ENCODE data around the gene STK39.

Gene STK39

DNA sequence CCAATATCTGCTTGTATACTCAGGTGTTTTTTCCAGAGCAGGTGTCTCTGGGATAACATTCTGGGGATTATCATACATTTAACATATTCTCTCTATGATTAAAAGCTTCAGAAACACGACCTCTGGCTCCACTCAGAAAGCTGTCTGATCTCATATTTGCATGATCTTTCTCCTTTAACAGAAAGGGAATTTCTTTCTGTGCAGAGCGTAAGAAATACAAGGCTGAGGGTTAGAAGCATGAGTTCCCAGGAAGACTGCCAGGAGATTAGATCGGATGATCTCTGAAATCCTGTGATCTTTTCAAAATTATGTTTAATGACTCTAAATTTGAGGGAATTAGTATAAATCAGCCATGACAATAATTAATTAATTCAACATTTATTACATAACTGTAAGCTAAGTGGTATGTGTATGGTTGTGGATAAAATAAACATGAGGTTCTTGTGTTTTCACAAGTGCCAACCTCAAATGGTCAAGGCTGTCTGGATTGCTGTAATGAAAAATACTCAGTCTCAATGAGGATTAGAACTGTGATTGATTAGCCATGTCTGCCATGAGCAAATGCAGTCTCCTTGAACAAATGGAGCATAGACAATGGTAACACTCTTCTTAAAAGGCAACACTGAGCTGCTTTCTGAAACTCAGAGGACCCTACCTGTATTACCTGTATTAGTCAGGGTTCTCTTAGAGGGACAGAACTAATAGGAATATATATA is 304.9 kb downstream of the STK39 start:
- no peak for DNase-seq

DNA sequence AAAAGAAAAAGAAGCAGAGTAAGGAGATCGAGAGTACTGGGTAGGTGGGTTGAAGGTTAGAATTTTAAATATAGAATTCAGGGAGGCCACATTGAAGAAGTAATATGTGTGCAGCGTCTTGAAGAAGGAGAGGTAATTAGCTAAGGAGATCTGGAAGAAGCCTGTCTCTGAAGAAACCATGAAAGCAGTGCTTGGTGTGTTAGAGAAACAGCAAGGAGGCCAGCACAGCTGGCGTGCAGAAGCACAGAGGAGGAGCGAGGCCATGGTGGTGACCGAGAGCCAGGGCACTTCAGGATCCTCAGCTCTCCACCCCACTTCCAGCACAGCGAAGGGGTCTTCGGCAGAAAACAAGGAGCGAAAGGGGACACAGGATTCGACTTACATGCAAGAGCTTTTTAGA is 305.8 kb downstream of the STK39 start:
- no peak for DNase-seq

DNA sequence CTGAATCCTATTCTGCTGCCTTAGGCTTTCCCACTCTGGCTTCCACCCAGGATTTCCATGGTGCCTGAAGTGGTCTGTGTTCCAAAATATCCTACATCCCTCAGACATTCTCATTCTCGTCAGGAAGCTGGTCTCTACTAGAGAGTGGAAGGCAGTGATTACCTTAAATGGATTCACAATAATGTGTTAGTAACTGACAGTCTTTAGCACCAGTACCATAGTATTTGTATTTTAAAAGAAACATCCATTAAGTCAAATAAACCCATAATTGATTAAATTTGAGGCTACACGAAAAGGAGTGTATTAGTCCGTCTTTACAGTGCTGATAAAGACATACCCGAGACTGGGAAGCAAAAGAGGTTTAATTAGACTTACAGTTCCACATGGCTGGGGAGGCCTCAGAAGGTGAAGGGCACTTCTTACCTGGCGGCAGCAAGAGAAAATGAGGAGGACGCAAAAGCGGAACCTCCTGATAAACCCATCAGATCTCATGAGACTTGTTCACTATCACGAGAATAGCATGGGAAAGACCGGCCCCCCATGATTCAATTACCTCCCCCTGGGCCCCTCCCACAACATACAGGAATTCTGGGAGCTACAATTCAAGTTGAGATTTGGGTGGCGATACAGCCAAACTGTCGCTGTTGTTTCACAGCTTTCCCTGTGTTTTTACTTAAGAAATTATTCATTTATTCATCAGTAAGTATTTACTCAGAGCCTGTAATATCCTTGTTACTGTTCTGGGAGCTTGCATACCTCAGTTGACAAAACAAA is 306.5 kb downstream of the STK39 start:
- DNase-seq = no peak

DNA sequence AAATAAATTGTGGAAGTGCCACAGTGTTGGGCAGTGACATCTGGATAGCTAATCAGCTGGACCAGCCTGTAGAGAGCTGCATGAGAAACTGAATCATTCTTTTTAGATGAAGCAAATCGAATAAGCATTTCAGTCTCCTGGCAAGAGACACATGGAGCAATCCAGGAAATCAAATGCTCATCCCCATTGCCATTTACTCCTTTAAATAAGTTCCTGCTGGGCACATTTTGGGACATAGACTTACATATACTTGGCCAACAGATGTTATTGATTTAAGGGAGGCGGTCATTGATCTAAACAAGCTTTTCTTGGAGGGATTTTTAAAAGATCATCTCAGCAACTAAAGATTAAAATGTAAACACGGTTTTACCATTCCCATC is 307.1 kb downstream of the STK39 start:
- DNase-seq = no peak

DNA sequence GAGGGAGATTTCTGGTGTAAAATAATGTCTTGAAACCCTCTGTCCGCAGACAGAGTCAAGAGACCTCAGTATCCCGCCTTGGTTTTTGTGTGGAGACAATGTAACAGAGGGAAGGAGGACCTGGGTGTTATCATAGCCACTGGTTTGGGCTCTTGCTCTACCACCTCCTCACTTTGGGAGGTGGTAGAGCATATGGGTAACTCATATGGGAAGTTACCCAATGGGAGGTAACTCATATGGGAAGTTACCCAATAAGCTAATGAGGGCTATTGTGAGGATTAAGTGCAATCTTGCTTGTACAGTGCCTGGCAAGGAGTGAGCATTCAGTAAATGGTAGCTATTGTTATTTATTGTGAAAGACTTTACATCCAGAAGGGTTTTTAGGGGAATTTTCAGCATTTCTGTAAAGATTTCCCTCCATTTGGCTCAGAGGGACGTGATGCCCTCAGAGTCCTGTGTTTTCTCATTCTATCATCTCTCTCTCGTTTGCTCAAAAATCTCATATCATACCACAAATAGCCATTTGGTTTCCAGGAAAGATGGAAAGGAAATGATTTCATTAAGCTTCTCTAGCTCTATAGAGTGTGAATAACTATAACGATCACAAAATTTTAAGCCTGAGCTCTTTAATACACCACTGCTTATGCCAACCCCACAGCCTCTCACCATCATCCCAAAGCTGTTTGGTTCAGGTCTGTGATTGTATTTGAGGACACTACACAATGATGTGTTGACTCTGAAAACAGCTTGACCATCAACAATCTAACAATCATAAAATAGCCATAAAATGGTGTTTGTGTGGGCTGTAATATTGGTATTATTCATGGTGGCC is 307.7 kb downstream of the STK39 start:
- DNase-seq = no peak

DNA sequence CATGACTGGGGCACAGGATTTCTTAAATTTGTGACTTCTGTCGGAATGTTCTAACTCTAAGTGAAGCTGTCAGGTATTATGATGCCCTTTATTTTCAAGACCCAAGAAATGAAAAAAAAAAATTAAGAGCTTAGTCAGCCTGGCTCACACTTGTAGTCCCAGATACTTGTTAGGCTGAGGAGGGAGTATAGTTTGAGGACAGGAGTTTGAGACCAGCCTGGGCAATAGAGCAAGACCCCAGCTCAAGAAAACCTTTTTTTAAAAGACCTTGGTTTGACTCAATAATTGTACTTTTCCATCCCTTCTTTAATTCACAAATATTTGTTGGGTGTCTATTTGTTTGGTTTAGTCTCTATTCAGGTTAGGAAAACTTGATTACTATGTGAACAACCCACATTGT is 310.0 kb downstream of the STK39 start:
- DNase-seq = no peak

DNA sequence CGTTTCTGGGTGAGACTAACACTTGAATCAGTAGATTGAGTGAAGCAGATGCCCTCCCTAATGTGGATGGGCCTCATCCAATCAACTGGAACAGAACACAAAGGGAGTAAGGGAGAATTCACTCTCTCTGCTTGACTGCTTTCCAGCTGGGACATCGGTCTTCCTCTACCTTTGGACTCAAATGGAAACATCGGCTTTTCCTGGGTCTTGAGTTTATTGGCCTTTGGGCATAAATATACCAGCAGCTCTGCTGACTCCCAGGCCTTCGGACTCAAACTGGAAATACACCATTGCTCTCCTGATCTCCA is 311.6 kb downstream of the STK39 start:
- no peak for DNase-seq

DNA sequence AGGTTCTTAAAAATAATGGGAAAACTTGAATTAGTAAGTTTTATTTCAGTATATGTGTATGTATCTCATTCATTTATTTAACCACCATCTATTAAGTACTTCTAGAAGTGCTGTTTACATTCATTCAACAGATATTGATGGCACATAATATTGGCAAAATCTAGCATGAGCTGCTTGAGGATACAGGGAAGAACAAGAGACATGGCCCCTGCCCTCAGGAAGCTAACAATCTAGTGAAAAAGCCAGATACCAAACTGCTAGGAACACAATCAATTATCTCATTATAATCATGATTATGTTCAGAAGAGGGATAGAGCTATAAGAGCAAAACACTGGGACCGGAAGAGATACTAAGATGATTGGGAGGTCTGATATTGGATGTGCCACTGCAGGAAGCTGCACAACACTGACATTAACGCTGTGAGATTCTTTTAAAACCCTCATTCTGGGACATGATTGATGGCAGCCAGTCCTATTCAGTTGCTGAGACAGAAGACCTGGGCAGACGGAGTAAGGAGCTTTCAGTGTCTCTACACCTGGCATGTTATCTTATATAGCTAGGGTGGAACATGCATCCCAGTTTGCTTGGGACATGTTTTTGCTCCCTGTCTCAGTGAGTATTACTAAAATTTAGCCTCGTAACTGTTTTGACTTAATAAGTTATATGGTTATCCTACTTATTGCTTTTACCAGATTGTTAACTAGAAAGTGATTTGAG is 314.1 kb downstream of the STK39 start:
- DNase-seq = no peak

DNA sequence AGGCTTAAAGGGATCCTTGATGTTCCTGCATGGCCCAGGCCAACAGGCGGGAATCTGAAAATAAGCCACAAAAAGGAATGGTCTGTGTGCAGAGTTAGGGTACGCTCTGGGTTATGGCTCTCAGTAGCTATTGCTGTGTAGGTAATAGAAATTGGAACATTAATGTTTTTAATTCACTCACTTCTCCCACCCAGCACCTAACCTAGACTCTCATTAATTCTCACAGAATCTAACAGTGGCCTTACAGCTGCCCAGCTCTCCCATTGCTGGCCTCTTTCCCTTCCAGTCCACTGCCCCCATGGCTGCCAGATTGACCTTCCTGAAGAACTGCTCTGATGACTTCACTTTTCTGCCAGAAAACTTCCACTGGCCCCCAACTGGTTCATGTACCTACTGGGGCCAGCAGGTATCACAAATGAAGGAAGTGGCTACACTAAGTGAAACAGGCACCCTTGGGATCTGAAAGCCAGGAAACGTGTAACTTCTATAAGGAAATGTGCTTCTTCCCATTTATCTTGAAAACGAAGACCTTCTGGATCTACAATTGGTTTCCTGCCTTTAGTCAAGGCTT is 315.2 kb downstream of the STK39 start:
- no peak for DNase-seq

DNA sequence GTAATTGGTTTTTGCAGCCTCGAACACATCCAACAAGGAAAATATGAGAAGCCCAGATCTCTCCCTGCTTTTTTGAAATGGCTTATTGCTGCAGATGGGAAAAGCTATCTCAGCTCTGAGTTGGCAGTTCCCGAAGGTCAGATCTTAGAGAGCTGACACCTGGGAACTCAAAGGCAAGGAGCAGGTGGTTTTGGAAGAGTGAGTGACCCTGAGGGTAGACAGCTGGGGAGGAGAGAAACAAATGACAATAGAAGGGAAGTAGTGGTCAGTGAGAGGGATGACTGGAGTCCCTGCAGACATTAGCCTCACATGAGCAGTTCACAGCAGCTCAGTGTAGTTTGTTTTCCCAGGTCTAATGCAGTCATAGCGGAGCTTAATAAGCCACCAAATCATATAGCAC is 317.9 kb downstream of the STK39 start:
- no peak for DNase-seq

DNA sequence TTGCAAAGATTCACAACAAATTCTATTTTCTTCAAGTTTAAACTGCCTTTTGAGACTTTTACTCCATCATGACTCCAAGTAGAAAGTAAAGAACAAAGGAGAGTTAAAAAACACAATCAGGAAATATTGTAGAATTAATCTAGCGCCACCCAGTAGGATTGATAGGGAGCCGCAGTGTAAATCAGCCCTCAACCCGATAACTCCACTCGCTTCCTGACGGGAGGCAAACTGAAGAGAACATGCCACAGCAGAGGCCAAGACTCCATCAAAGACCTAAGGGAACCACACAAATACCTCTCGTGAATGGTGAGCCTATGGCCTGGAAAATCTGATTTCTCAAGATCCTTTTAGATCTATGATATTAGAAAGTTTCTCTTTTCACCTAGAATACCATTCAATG is 319.0 kb downstream of the STK39 start:
- DNase-seq = no peak

DNA sequence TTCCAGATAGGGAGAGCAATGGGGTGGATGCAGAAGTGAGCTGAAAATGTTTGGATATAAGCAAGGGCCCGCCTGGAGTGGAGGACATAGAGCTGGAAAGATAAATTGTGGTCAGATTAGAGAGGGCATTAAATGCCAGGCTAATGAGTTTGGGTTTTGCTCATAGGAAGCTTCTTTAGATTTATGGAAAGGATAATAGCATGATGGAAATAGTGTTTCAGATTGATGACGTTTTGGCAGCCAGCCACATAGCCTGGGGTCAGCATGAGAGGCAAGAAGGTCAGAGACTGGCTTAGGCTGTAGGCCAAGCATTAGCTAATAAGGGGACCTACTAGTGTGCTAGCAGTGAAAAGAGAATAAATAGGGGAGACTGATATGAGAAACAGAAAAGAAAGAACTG is 321.6 kb downstream of the STK39 start:
- no peak for DNase-seq

DNA sequence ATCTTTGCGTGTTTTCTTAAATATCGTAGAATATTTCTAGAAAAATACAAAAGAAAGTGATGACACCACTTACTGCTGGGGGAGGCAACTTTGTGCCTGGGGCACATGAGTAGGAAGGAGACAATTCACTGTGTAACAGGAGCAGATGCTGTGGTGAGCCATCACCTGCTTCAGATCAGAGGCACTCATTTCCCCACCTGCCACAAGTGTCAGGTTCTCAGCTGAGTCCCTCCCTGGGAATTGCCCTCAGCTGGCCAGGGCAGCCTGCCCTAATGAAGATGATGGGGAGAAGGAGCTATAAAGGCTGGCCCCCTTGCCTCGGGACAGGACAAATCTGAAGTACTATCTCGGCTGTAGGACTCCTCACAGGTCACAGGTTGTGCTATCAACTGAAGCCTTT is 322.8 kb downstream of the STK39 start:
- DNase-seq = no peak

DNA sequence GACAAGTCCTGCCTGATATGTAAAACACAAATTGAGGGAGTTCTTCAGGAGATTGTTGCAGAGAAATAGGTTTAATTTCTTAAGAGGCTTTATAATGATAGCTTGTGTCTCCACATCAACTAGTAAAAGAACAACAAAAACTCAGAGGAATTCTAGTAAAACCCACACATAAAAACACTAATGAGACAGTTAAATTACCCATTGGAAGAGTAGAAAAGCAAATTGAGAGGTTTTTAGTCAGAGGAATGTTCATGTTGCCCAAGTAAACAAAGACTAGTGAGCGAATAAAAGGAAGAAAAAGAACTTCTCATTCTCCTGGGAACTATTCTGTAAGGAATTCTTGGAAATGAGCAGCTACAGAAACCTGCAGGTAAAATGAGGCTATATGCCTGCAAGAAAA is 330.6 kb downstream of the STK39 start:
- no peak for DNase-seq

DNA sequence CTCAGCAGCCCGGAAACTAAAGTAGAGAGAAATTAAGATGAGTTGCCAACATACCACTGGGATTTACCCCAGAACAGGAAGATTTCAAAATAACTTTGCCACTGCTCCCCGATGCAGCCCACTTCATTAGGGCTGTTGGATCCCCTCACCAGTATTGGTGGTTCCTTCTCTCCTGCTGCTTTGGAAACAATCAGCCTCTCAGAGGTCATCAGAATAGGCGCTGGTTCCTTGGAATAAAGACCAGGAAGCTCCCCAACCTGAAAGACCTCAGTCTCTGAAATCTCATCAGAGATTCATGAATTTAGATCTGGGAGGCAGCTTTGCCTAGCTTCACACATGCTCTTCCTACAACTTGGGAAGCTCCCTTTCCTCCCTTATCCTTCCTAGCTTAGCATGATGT is 332.4 kb downstream of the STK39 start:
- no peak for DNase-seq

DNA sequence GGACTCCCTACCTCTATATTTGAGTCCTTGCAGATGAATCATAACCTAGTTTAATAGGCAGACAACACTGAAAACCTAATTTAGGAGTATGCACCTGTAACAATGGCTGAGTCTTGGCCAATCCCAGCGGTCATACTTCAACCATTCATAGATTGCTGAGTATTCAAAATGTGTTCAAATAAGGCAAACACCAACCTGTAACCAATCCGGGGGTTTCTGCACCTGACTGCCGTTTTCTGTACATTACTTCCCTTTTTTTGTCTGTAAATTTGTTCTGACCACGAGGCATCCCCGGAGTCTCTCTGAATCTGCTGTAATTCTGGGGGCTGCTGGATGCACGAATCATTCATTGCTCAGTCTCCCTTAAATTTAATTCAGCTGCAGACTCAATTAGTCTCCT is 338.6 kb downstream of the STK39 start:
- DNase-seq = no peak

DNA sequence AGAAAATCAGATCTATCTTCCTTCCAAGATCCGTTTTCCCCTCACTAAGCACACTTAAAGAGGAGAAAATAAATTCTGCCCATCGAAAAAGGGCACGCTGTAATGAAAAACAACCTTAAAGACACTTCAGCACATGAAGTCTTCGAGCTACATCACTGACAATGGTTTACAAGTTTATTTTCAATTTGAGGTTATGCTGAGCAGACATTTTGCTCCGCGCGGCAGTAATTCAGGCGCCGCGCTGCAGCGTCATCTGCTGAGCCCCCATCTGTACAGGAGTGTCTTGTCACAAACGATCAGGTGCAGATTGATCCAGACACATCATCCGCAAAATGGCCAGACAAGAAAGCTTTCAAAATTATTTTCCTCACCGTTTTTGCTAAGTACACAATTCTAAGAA is 341.7 kb downstream of the STK39 start:
- DNase-seq = no peak

Measured in right forelimb (tissue), 1 donor.